HG03196 (cell line): ENCODE results near the gene NIBAN1.
"Not testable (repeated sequence)": the region's sequence is repeated elsewhere in the genome, so short reads cannot be mapped to it uniquely, and the experiment has no call there.

ENCODE experiments used
- ATAC-seq: cut with Tn5 transposase; IDR thresholded peaks from one replicate; pipeline ENCODE4 v1.9.1; 2021; ENCODE audit not compliant: unreplicated experiment

NIBAN1 gene

GRCh38 chr1:184974056-184974836 is at the start of gene NIBAN1:
Gene NIBAN1, minus strand, starts transcription at chr1:184974508. Its CDS starts 152 bp downstream, at chr1:184974356.
- ATAC-seq: peak; percentile 65

- no peak for ATAC-seq
Measured at GRCh38 chr1:185017966-185018365, 43.7 kb upstream of the NIBAN1 start.

- no peak for ATAC-seq
Measured at GRCh38 chr1:185017338-185017737, 43.0 kb upstream of the NIBAN1 start.

GRCh38 chr1:185016880-185017279 is 42.6 kb upstream of the NIBAN1 start:
- no peak for ATAC-seq

- no peak for ATAC-seq
Measured at GRCh38 chr1:185015631-185016030, 41.3 kb upstream of the NIBAN1 start.

GRCh38 chr1:185014941-185015340 is 40.6 kb upstream of the NIBAN1 start:
- no peak for ATAC-seq

- no peak for ATAC-seq
Measured at GRCh38 chr1:185010361-185010760, 36.1 kb upstream of the NIBAN1 start.

GRCh38 chr1:185008838-185009237 is 34.5 kb upstream of the NIBAN1 start:
- no peak for ATAC-seq

- not testable (repeated sequence) for ATAC-seq
Measured at GRCh38 chr1:185001312-185001880, 27.1 kb upstream of the NIBAN1 start.

- ATAC-seq: not testable (repeated sequence)
Measured at GRCh38 chr1:184999974-185000373, 25.7 kb upstream of the NIBAN1 start.

GRCh38 chr1:184994301-184994700 is 20.0 kb upstream of the NIBAN1 start:
- ATAC-seq: no peak

- ATAC-seq: no peak
Measured at GRCh38 chr1:184992271-184992670, 18.0 kb upstream of the NIBAN1 start.

GRCh38 chr1:184990204-184990603 is 15.9 kb upstream of the NIBAN1 start:
- no peak for ATAC-seq

GRCh38 chr1:184988506-184988905 is 14.2 kb upstream of the NIBAN1 start:
- no peak for ATAC-seq

- ATAC-seq: no peak
Measured at GRCh38 chr1:184987696-184988095, 13.4 kb upstream of the NIBAN1 start.

- ATAC-seq: no peak
Measured at GRCh38 chr1:184986250-184986649, 11.9 kb upstream of the NIBAN1 start.

GRCh38 chr1:184982002-184982954 is 8.0 kb upstream of the NIBAN1 start:
- peak; percentile 91 for ATAC-seq

- no peak for ATAC-seq
Measured at GRCh38 chr1:184980726-184981125, 6.4 kb upstream of the NIBAN1 start.

- ATAC-seq: no peak
Measured at GRCh38 chr1:184975208-184975870, 1.0 kb upstream of the NIBAN1 start.

- no peak for ATAC-seq
Measured at GRCh38 chr1:184974837-184975115, 468 bp upstream of the NIBAN1 start.
